Effector CD4-positive, alpha-beta T cell (primary cell): ENCODE results near the gene NPAP1. TPM values are rescaled to one million over a fixed set of nuclear protein-coding genes. Genes with fewer than 3 reads are reported as not detected.
"Not testable (repeated sequence)": the region's sequence is repeated elsewhere in the genome, so short reads cannot be mapped to it uniquely, and the experiment has no call there.

Source experiments
- DNase-seq: peaks from one replicate; pipeline ENCODE4 v3.0.0-alpha.2; 2020
- total RNA-seq: gene quantifications from one replicate; lab custom pipeline; 2026; lab: John Stamatoyannopoulos, UW

NPAP1 gene, protein sequence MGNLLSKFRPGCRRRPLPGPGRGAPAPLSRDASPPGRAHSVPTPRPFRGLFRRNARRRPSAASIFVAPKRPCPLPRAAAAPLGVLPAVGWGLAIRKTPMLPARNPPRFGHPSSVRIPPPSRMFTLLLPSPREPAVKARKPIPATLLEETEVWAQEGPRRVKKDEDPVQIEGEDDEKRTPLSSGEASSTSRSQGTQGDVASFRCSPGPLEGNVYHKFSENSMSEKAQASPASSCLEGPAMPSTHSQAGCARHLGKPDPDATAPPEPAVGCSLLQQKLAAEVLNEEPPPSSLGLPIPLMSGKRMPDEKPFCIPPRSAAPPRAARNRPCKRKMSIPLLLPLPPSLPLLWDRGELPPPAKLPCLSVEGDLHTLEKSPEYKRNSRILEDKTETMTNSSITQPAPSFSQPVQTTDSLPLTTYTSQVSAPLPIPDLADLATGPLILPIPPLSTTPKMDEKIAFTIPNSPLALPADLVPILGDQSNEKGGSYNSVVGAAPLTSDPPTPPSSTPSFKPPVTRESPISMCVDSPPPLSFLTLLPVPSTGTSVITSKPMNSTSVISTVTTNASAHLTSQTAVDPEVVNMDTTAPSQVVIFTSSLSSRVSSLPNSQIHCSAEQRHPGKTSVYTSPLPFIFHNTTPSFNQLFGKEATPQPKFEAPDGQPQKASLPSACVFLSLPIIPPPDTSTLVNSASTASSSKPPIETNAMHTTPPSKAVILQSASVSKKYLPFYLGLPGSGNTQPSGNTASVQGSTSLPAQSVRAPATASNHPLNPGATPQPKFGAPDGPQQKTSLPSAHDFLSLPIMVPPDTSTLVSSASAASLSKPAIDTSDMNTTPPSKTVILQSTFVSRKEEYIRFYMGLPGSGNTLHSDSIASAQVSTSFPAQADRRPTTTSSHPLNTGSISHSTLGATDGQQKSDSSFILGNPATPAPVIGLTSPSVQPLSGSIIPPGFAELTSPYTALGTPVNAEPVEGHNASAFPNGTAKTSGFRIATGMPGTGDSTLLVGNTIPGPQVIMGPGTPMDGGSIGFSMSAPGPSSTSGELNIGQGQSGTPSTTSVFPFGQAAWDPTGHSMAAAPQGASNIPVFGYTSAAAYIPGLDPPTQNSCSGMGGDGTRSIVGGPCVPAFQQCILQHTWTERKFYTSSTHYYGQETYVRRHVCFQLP
- not detected for total RNA-seq

DNA sequence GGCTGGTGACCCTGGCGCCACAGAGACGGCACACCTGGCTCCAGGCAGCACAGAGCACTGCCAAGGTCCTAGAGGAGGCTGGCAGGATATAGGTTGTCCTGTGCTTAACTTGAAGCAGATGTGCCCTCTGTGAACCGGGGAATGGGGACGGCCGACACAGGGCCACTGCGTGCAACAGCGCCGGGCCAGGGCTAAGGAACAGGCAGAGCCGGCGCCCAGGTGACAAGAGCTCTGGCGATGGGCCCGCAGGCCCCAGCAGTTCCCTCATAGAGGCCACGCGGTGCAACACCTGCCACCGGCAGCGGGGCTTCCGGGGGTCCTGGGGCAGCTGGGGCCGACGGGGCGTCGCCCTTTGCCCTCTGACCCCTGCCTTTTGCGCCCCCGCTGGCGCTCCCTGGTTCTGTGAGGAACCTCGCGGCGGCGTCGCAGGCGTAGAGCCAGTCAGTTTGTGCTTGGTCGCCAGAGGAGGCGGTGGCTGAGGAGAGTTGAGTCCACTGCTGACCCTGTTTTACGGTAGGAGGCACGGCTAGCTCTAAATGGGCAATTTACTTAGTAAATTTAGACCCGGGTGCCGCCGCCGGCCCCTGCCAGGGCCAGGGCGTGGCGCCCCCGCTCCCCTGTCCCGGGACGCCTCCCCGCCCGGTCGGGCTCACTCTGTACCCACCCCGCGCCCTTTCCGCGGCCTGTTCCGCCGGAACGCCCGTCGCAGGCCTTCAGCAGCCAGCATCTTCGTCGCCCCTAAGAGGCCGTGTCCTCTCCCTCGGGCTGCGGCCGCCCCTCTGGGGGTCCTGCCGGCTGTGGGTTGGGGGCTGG lies at the start of gene NPAP1:
NPAP1 (plus strand) TSS at position 444 of the 813 bp plus-strand sequence; CDS start at position 537, 93 bp downstream.
- DNase-seq, result no peak

DNA sequence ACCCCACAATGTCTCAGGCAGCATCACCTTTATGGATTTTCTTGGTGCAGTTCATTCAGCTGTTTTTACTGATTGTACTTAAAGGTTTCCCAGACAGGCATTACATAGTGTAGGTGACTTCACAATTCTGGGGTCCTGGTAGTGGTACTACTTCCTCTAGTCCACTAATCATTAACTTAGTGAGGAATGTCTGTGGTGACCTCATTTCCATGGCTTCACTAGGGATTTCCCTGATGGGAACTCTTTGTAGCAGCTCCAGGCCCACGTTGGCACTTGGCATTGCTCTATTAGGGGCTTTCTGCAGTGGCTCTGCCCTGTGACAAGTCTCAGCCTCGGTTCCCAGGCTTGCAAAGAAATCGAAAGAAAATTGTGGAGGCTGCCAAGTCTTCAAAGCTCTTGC lies 48.1 kb upstream of the NPAP1 start:
- no peak for DNase-seq

DNA sequence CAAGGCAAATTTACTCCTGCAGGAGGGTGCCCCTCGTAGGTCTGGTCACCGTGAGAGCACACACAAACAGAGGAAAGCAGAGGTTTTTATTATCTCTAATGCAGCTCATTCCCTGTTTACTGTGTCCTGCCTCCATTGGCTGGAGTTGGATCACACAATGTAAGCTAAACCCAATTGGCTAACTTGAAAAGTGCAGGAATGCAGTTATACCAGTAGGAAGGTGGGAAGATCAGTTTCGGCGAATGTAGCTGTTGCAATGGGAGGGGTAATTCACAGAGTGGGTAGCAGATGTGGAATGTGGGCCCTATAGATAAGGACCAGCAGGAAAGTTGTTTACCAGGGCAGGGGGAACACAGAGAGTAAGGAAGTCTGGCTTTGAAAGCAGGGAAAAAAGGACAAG lies 42.5 kb upstream of the NPAP1 start:
- DNase-seq, result no peak

DNA sequence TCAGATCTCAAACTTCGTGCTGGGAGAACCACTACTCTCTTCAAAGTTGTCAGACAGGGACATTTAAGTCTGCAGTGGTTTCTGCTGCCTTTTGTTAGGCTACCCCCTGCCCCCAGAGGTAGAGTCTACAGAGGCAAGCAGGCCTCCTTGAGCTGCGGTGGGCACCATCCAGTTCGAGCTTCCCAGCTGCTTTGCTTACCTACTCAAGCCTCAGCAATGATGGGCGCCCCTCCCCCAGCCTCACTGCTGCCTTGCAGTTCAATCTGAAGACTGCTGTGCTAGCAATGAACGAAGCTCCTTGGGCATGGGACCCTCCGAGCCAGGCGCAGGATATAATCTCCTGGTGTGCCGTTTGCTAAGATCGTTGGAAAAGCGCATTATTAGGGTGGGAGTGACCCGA lies 36.2 kb upstream of the NPAP1 start:
- not testable (repeated sequence) for DNase-seq

DNA sequence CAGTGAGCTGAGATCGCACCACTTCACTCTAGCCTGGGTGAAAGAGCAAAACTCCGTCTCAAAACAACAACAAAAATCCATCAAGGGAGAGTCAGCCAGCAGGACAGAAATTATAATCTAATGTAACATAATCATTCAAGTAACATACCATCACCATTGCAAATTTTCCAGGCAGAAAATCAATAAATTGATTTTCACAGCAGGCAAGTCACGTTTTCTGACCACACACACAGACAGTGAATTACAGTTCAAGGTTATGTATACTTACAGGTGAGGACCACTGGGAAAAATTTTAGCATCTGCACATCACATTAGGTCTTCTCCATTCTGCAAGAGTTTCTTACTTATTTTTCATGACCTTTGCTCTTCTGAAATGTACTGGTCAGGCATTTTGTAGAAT lies 29.9 kb upstream of the NPAP1 start:
- DNase-seq, result no peak

DNA sequence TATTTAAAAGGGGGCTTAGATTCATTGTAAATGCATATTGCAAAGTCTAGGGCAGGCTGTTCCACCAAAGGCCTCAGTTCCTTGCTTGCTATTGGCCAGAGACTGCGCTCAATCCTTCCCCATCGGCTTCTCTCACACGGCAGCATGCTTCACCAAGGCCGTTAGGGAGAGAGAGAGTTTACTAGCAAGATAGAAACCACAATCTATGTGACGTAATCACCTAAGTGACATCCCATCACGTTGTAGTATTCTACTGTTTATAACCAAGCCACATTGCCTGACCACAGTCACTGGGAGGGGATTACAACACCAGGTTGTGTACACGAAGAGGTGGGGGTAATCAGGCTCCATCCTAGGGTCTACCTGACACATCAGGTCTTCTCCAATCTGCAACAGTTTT lies 16.0 kb upstream of the NPAP1 start:
- no peak for DNase-seq

DNA sequence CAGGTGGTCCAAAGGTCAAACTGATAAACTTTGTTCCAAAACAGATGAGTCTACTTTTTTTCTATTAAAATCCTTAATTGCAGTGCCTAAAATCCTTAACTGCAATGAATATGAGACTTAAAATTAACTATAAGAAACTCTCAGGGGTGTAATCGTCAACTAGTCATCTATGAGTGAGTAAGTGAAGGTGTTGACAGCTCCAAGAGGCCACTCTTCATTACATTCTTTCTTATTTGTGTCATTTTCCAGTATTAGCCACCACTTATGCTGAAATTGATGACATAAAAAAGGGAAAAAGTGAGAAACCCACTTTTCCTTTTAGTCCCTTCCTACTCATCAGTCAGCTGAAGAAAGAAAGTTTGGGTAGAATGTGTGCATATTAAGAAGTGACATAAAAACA lies 12.6 kb upstream of the NPAP1 start:
- DNase-seq, result no peak

DNA sequence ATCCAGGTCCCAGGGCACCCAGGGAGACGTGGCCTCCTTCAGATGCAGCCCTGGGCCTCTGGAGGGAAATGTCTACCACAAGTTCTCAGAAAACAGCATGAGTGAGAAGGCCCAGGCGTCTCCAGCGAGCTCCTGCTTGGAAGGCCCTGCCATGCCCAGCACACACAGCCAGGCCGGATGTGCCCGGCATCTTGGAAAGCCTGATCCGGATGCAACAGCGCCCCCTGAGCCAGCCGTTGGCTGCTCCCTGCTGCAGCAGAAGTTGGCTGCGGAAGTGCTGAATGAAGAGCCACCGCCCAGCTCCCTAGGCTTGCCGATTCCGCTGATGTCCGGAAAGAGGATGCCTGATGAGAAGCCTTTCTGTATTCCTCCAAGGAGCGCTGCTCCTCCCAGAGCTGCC lies 856 bp downstream of the NPAP1 start:
- no peak for DNase-seq

DNA sequence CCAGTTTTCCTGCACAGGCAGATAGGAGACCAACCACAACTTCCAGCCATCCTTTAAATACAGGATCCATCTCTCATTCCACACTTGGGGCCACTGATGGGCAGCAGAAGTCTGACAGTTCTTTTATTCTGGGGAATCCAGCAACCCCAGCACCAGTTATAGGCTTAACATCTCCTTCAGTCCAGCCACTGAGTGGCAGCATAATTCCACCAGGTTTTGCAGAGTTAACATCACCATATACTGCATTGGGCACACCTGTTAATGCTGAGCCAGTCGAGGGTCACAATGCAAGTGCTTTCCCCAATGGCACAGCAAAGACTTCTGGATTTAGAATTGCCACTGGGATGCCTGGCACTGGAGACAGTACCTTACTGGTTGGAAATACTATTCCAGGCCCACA lies 2.9 kb downstream of the NPAP1 start:
- DNase-seq, result no peak

DNA sequence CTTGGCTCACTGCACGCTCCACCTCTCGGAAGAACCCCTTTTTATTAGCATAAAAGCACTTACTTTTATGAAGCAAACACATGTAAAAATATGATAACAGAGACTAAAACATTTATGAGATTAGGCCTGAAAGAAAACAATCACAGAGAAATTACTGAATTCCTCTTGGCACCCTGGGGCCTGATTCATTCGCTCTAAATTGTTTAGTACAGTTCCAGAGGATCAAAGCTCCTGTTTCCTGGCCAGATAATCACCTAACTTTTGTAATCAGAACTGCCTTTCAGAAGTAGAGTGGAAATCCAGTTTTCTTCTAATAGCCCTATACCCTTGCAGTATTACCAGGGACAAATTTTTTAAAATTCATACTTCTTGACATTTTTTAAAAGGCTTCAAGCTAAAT lies 6.4 kb downstream of the NPAP1 start:
- DNase-seq, result no peak

DNA sequence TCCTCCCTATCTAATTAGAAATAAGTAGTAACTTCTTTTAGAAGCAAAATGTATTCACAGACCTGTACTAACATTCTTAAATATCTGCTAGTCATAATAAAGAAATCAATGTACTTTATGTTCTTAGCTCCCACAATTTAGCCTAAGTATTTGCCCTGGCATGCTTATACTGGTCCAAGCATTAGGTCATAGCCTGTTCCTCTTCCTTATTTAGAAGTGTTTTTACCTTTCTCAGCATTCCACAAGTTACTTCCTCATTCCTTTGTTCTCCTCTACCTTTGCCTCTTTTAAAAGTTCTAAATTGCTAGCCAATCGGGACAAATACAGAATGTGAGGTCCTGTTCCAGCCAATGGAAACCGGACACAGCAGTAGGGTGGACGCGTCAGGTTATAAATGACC lies 7.3 kb downstream of the NPAP1 start:
- not testable (repeated sequence) for DNase-seq

DNA sequence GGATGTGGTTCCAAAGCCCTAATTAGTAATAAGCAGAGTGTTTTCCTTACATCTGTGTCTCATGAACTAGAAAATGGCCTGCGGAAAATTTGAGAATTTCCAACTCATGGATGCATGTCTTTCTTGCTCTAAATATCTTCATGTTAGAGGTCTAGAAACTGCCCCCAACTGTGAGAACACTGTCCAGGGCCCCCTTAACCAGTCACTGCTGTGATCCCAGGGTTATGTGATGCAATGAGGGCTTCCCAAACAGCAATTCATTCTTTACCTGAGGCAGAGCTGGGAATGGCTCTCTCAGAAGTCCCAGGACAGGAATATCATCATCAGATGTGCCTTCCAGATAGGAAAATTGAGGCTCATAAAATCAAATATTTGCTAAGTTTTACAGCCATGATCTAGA lies 8.2 kb downstream of the NPAP1 start:
- DNase-seq, result no peak

DNA sequence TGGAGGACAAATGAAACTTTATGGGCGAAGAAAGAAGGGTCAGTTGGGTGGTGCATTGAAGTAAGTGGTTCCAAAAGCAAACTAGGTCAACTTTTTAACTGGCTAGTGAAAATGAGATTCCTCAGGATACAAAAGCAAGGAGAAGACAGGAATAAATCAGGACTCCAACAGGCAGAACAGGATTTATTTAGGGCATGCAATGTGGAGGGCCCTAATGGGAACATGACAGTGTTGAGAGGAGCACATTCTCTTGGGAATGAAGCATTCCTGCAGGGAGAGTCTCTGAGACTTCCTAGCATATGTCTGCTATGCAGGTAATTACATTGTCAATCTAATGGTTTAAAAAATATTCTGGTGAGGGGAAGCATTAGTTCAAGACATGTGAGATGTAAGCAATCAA lies 8.7 kb downstream of the NPAP1 start:
- DNase-seq, result no peak

DNA sequence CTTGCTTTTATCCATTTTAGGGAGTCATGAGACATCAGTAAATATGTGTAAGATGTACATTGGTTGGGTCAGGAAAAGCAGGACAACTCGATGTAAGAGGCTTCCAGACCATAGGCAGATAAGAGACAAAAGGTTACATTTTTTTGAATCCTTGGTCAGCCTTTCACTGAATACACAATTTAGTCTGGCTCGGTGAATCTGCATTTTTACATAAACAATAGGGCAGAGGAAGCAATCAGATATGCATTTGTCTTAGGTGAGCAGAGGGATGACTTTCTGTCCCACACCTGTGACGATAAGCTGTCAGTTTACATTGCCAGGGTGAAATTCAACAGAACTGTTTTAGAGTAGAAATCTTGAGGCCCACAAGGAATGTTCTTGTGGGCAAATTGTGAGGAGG lies 20.6 kb downstream of the NPAP1 start:
- no peak for DNase-seq

DNA sequence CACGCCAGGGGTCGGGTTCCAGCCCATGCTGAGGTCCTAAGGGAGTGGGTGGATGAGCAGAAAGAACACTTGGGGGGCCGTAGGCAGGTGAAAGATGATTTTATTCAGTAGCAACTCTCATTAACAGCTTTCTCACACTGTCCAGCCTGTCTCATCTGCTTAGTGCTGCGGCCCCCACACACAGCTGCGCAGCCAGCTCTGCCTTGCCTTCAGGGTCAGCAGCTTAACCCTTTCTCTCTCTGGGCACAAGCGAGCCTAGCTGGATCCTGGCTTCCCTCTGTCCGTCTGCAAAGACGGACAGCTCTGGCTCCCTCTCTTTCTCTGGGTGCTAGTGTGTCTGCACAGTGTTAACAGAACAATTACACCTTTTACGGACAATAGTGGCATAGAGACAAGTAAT lies 21.3 kb downstream of the NPAP1 start:
- no peak for DNase-seq

DNA sequence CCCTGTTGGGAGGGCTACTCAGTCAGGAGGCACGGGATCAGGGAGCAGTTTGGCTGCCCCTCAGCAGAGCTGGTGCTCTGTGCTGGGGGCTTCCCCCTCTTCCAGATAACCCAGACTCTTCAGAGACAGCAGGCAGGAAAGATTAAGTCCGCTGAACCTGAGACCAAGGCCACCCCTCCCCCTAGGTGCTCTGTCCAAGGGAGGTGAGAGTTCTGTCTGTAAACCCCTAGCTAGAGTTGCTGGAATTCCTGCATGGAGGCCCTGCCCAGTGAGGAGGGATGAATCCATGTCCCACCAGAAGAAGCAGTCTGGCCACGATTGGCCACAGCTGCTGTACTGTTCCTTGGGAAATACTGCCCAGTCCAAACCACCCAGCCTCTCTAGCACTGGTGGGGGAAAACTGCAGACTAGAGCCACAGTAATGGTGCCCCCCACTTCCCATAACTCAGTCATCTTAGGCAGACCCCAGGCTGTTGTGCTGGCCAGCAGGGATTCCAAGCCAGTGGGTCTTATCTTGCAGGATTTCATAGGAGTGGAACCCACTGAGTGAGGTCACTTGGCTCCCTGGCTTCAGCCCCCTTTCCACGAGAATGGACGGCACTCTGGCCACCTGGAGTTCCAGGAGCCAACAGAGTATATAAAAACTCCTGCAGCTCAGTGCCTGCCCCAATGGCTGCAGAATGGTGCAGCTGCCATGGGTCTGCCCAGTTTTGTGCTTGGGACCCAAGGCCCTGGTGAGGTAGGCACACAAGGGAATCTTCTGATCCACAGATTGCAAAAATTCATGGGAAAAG lies 42.9 kb downstream of the NPAP1 start:
- no peak for DNase-seq

DNA sequence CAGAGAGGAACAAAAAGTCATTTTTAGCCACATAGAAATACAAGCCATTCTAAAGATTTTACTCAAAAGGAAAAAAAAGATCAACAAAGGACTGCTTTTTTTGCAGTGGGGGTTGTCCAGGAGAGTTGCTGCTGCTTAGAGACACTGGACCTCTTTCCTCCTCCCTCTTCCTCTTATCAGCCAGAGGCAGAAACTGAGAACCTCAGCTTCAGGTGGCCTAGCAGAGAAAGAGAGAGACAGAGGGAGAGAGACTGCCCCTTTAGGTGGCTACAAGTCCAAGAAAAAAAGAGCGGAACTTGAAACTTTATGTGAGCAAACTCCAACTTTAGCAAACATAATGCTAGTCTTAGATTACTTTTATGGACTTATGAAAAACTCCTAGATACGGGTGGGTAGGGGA lies 54.2 kb downstream of the NPAP1 start:
- DNase-seq, result no peak
